ENCODE data around the gene DRICH1. TPM values are rescaled to one million over a fixed set of nuclear protein-coding genes. Genes with fewer than 3 reads are reported as not detected.
"Not testable (repeated sequence)": the region's sequence is repeated elsewhere in the genome, so short reads cannot be mapped to it uniquely, and the experiment has no call there.

The DRICH1 gene
- total RNA-seq, 1 experiment from 2014 or later: not detected

- Histone ChIP-seq H3K79me2 (ENCODE audit: low read length) (no peaks in the 10 kb centered on the region), H3K9ac (ENCODE audit: low read length) (no peak overlapping the region), H4K20me1 (ENCODE audit: insufficient read depth, low read depth, low read length) (no peaks in the 10 kb centered on the region), H3K36me3 (ENCODE audit: insufficient read depth, low read length) (no peaks in the 10 kb centered on the region), H3K27me3 (ENCODE audit: low read length) (no peaks in the 10 kb centered on the region), H3K9me3 (ENCODE audit: low read length) (no peaks in the 10 kb centered on the region), H2AFZ (ENCODE audit: low read length) (no peak overlapping the region), H3K4me2 (ENCODE audit: low read depth, low read length, poor library complexity, severe bottlenecking) (no peak overlapping the region), H3K27ac (ENCODE audit: low read length) (no peak overlapping the region), H3K4me3 (ENCODE audit: low read length) (no peak overlapping the region), H3K4me1 (ENCODE audit: low read length) (no peaks in the 10 kb centered on the region), H3K9me2 (replicated peaks; ENCODE audit: insufficient read depth, low read length) (no peaks in the 10 kb centered on the region)
- DNase-seq: no peak
Measured at GRCh38 chr22:23655891-23656475, 23.9 kb upstream of the DRICH1 start.

GRCh38 chr22:23652711-23653110 lies 20.6 kb upstream of the DRICH1 start:
- no peaks in the 10 kb centered on the region for H3K9me2 ChIP-seq (replicated peaks; ENCODE audit: insufficient read depth, low read length)
- H3K36me3 ChIP-seq (ENCODE audit: insufficient read depth, low read length): no peaks in the 10 kb centered on the region

GRCh38 chr22:23652286-23652685 lies 20.2 kb upstream of the DRICH1 start:
- Histone ChIP-seq H3K4me3 (ENCODE audit: low read length) (no peak overlapping the region), H3K4me2 (ENCODE audit: low read depth, low read length, poor library complexity, severe bottlenecking) (no peak overlapping the region), H3K9ac (ENCODE audit: low read length) (no peak overlapping the region), H3K9me2 (replicated peaks; ENCODE audit: insufficient read depth, low read length) (no peaks in the 10 kb centered on the region), H3K9me3 (ENCODE audit: low read length) (no peaks in the 10 kb centered on the region), H3K27me3 (ENCODE audit: low read length) (no peaks in the 10 kb centered on the region), H3K36me3 (ENCODE audit: insufficient read depth, low read length) (no peaks in the 10 kb centered on the region), H4K20me1 (ENCODE audit: insufficient read depth, low read depth, low read length) (no peaks in the 10 kb centered on the region), H3K27ac (ENCODE audit: low read length) (no peak overlapping the region), H2AFZ (ENCODE audit: low read length) (no peak overlapping the region), H3K4me1 (ENCODE audit: low read length) (no peaks in the 10 kb centered on the region), H3K79me2 (ENCODE audit: low read length) (no peaks in the 10 kb centered on the region)
- no peak for DNase-seq

More at GRCh38 chr22:23652711-23653110, 20.6 kb upstream of the DRICH1 start:
- H3K4me3 ChIP-seq (ENCODE audit: low read length): no peak overlapping the region
- H3K79me2 ChIP-seq (ENCODE audit: low read length): no peaks in the 10 kb centered on the region
- no peaks in the 10 kb centered on the region for H4K20me1 ChIP-seq (ENCODE audit: insufficient read depth, low read depth, low read length)
- H3K27ac ChIP-seq (ENCODE audit: low read length): no peak overlapping the region
- H3K27me3 ChIP-seq (ENCODE audit: low read length): no peaks in the 10 kb centered on the region
- H2AFZ ChIP-seq (ENCODE audit: low read length): no peak overlapping the region
- no peak overlapping the region for H3K4me2 ChIP-seq (ENCODE audit: low read depth, low read length, poor library complexity, severe bottlenecking)
- H3K4me1 ChIP-seq (ENCODE audit: low read length): no peaks in the 10 kb centered on the region
- no peak for DNase-seq
- H3K9me3 ChIP-seq (ENCODE audit: low read length): no peaks in the 10 kb centered on the region
- H3K9ac ChIP-seq (ENCODE audit: low read length): no peak overlapping the region

- Histone ChIP-seq H3K36me3 (ENCODE audit: insufficient read depth, low read length) (no peaks in the 10 kb centered on the region), H2AFZ (ENCODE audit: low read length) (no peak overlapping the region), H3K9me2 (replicated peaks; ENCODE audit: insufficient read depth, low read length) (no peaks in the 10 kb centered on the region), H4K20me1 (ENCODE audit: insufficient read depth, low read depth, low read length) (no peaks in the 10 kb centered on the region), H3K4me1 (ENCODE audit: low read length) (no peaks in the 10 kb centered on the region), H3K4me3 (ENCODE audit: low read length) (no peak overlapping the region), H3K9ac (ENCODE audit: low read length) (no peak overlapping the region), H3K27me3 (ENCODE audit: low read length) (no peaks in the 10 kb centered on the region), H3K27ac (ENCODE audit: low read length) (no peak overlapping the region), H3K9me3 (ENCODE audit: low read length) (no peaks in the 10 kb centered on the region), H3K4me2 (ENCODE audit: low read depth, low read length, poor library complexity, severe bottlenecking) (no peak overlapping the region), H3K79me2 (ENCODE audit: low read length) (no peaks in the 10 kb centered on the region)
- no peak for DNase-seq
Measured at GRCh38 chr22:23651676-23652075, 19.6 kb upstream of the DRICH1 start.

GRCh38 chr22:23649071-23649501 lies 17.0 kb upstream of the DRICH1 start:
- H3K9me3 ChIP-seq (ENCODE audit: low read length): no peaks in the 10 kb centered on the region
- no peaks in the 10 kb centered on the region for H3K36me3 ChIP-seq (ENCODE audit: insufficient read depth, low read length)
- H3K27me3 ChIP-seq (ENCODE audit: low read length): no peaks in the 10 kb centered on the region
- H3K9me2 ChIP-seq (replicated peaks; ENCODE audit: insufficient read depth, low read length): no peaks in the 10 kb centered on the region
- DNase-seq: no peak
- H3K79me2 ChIP-seq (ENCODE audit: low read length): no peaks in the 10 kb centered on the region
- no peak overlapping the region for H3K4me3 ChIP-seq (ENCODE audit: low read length)
- no peaks in the 10 kb centered on the region for H3K4me1 ChIP-seq (ENCODE audit: low read length)
- H4K20me1 ChIP-seq (ENCODE audit: insufficient read depth, low read depth, low read length): no peaks in the 10 kb centered on the region
- H3K9ac ChIP-seq (ENCODE audit: low read length): no peak overlapping the region
- no peak overlapping the region for H2AFZ ChIP-seq (ENCODE audit: low read length)
- H3K27ac ChIP-seq (ENCODE audit: low read length): no peak overlapping the region
- no peak overlapping the region for H3K4me2 ChIP-seq (ENCODE audit: low read depth, low read length, poor library complexity, severe bottlenecking)

GRCh38 chr22:23646526-23646925 lies 14.4 kb upstream of the DRICH1 start:
- H2AFZ ChIP-seq (ENCODE audit: low read length); H3K4me3 ChIP-seq (ENCODE audit: low read length); H3K9me3 ChIP-seq (ENCODE audit: low read length); H4K20me1 ChIP-seq (ENCODE audit: insufficient read depth, low read depth, low read length); H3K27ac ChIP-seq (ENCODE audit: low read length); H3K27me3 ChIP-seq (ENCODE audit: low read length); H3K36me3 ChIP-seq (ENCODE audit: insufficient read depth, low read length); DNase-seq; H3K4me2 ChIP-seq (ENCODE audit: low read depth, low read length, poor library complexity, severe bottlenecking); H3K9ac ChIP-seq (ENCODE audit: low read length); H3K79me2 ChIP-seq (ENCODE audit: low read length); H3K9me2 ChIP-seq (replicated peaks; ENCODE audit: insufficient read depth, low read length); H3K4me1 ChIP-seq (ENCODE audit: low read length): not testable (repeated sequence)

- DNase-seq; H3K4me2 ChIP-seq (ENCODE audit: low read depth, low read length, poor library complexity, severe bottlenecking); H3K4me1 ChIP-seq (ENCODE audit: low read length); H3K4me3 ChIP-seq (ENCODE audit: low read length); H3K9ac ChIP-seq (ENCODE audit: low read length); H3K9me3 ChIP-seq (ENCODE audit: low read length); H3K79me2 ChIP-seq (ENCODE audit: low read length); H3K36me3 ChIP-seq (ENCODE audit: insufficient read depth, low read length); H2AFZ ChIP-seq (ENCODE audit: low read length); H3K27ac ChIP-seq (ENCODE audit: low read length); H3K27me3 ChIP-seq (ENCODE audit: low read length); H3K9me2 ChIP-seq (replicated peaks; ENCODE audit: insufficient read depth, low read length); H4K20me1 ChIP-seq (ENCODE audit: insufficient read depth, low read depth, low read length): not testable (repeated sequence)
Measured at GRCh38 chr22:23640206-23640605, 8.1 kb upstream of the DRICH1 start.

- Histone ChIP-seq H3K9me2 (replicated peaks; ENCODE audit: insufficient read depth, low read length) (no peaks in the 10 kb centered on the region), H3K36me3 (ENCODE audit: insufficient read depth, low read length) (no peaks in the 10 kb centered on the region), H3K4me3 (ENCODE audit: low read length) (no peak overlapping the region), H3K27me3 (ENCODE audit: low read length) (no peaks in the 10 kb centered on the region), H3K79me2 (ENCODE audit: low read length) (no peaks in the 10 kb centered on the region), H3K27ac (ENCODE audit: low read length) (no peak overlapping the region), H3K9ac (ENCODE audit: low read length) (no peak overlapping the region), H3K4me2 (ENCODE audit: low read depth, low read length, poor library complexity, severe bottlenecking) (no peak overlapping the region), H4K20me1 (ENCODE audit: insufficient read depth, low read depth, low read length) (no peaks in the 10 kb centered on the region), H2AFZ (ENCODE audit: low read length) (no peak overlapping the region), H3K9me3 (ENCODE audit: low read length) (no peaks in the 10 kb centered on the region), H3K4me1 (ENCODE audit: low read length) (no peaks in the 10 kb centered on the region)
- DNase-seq: no peak
Measured at GRCh38 chr22:23639661-23640060, 7.5 kb upstream of the DRICH1 start.

GRCh38 chr22:23638611-23639010 lies 6.5 kb upstream of the DRICH1 start:
- no peak overlapping the region for H3K4me3 ChIP-seq (ENCODE audit: low read length)
- no peak overlapping the region for H2AFZ ChIP-seq (ENCODE audit: low read length)
- no peaks in the 10 kb centered on the region for H3K9me2 ChIP-seq (replicated peaks; ENCODE audit: insufficient read depth, low read length)
- H3K79me2 ChIP-seq (ENCODE audit: low read length): no peaks in the 10 kb centered on the region
- no peak overlapping the region for H3K4me2 ChIP-seq (ENCODE audit: low read depth, low read length, poor library complexity, severe bottlenecking)
- H3K27me3 ChIP-seq (ENCODE audit: low read length): no peaks in the 10 kb centered on the region
- H3K27ac ChIP-seq (ENCODE audit: low read length): no peak overlapping the region
- no peaks in the 10 kb centered on the region for H3K4me1 ChIP-seq (ENCODE audit: low read length)
- DNase-seq: no peak
- H3K9ac ChIP-seq (ENCODE audit: low read length): no peak overlapping the region
- H3K9me3 ChIP-seq (ENCODE audit: low read length): no peaks in the 10 kb centered on the region
- no peaks in the 10 kb centered on the region for H4K20me1 ChIP-seq (ENCODE audit: insufficient read depth, low read depth, low read length)
- no peaks in the 10 kb centered on the region for H3K36me3 ChIP-seq (ENCODE audit: insufficient read depth, low read length)
